Neutrophil (primary cell): ENCODE data around the gene TEX38.

Experiments used
- H3K27ac ChIP-seq: fragments of 200-600 bp; sonication (generic); 2 replicates; pipeline ENCODE4 v1.5.1; 2016; ENCODE audit warnings: mild to moderate bottlenecking, moderate library complexity
- H3K27me3 ChIP-seq: fragments of 200-600 bp; sonication (generic); 2 replicates; pipeline ENCODE4 v1.6.0; 2016; ENCODE audit warnings: mild to moderate bottlenecking
- H3K36me3 ChIP-seq: fragments of 200-600 bp; sonication (generic); 2 replicates; pipeline ENCODE4 v1.5.1; 2017
- H3K4me1 ChIP-seq, 2 experiments: fragments of 200-600 bp in 1 of 2; sonication (generic) in 1 of 2; 1 replicate in 1 of 2; 2 replicates in 1 of 2; pipeline versions ENCODE4 v1.5.1 to v1.6.1; 2013 to 2016; ENCODE audit warnings: low read depth in 1 of 2, low read length in 1 of 2, mild to moderate bottlenecking in 1 of 2, moderate library complexity in 1 of 2; ENCODE audit not compliant: control insufficient read depth in 1 of 2, insufficient read depth in 1 of 2
- H3K4me3 ChIP-seq, 2 experiments: fragments of 200-600 bp in 1 of 2; sonication (generic) in 1 of 2; 1 replicate in 1 of 2; 2 replicates in 1 of 2; pipeline ENCODE4 v1.5.1; 2013 to 2016; ENCODE audit warnings: low read depth in 1 of 2, low read length in 1 of 2, mild to moderate bottlenecking in 1 of 2, moderate library complexity in 1 of 2
- H3K9me3 ChIP-seq: fragments of 200-600 bp; sonication (generic); 2 replicates; pipeline ENCODE4 v1.5.1; 2016
- TF ChIP-seq, protein P1 (sequence below): fragments of 200-600 bp; sonication (generic); IDR thresholded peaks from 2 replicates; pipeline ENCODE4 v1.5.1; 2016; ENCODE audit warnings: antibody characterized with exemption

Gene TEX38

DNA sequence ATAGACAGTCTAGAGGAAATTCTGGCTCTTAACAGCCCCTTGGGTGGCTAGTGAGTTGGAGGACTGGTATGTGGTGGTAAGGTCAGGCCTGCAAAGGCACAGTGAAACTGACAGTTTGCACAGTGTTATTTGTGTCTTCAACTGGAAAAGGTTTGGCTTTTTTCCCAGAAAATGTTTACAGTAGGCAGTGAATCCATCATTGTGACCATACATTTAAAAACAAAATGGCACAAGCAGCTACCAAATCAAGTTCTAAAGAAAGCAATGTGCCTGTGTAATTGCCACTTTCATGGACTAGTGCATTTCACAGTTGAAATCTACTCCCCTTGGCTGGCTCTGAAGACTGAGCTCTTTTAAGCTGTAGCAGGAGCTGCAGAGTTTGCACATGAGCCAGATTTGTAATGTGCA, 28.3 kb upstream of the TEX38 start:
- H3K27ac ChIP-seq, result no peak overlapping the region
- H3K27me3 ChIP-seq, result no peaks in the 10 kb centered on the region
- peaks cover 22% of the 10 kb centered on the region for H3K36me3 ChIP-seq
- no peaks in the 10 kb centered on the region for H3K4me1 ChIP-seq
- TF ChIP-seq, protein P1, sequence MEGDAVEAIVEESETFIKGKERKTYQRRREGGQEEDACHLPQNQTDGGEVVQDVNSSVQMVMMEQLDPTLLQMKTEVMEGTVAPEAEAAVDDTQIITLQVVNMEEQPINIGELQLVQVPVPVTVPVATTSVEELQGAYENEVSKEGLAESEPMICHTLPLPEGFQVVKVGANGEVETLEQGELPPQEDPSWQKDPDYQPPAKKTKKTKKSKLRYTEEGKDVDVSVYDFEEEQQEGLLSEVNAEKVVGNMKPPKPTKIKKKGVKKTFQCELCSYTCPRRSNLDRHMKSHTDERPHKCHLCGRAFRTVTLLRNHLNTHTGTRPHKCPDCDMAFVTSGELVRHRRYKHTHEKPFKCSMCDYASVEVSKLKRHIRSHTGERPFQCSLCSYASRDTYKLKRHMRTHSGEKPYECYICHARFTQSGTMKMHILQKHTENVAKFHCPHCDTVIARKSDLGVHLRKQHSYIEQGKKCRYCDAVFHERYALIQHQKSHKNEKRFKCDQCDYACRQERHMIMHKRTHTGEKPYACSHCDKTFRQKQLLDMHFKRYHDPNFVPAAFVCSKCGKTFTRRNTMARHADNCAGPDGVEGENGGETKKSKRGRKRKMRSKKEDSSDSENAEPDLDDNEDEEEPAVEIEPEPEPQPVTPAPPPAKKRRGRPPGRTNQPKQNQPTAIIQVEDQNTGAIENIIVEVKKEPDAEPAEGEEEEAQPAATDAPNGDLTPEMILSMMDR, result no peak
- H3K9me3 ChIP-seq, result no peaks in the 10 kb centered on the region
- H3K4me3 ChIP-seq, result no peak overlapping the region

DNA sequence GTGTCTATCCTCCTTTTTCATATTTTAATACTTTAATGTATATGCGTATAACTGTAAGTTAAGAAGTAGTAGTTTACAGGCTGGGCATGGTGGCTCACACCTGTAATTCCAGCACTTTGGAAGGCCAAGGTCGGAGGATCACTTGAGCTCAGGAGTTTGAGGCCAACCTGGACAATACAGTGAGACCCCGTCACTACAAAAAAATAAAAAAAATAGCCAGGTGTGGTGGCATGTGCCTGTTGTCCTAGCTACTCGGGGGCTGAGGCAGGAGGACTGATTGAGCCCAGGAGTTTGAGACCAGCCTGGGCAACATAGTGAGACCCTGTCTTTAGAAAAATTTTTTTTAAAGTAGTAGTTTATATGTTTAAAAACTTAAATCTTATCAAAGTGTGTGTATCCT, 25.8 kb upstream of the TEX38 start:
- H3K36me3 ChIP-seq, result peaks cover 22% of the 10 kb centered on the region
- H3K4me3 ChIP-seq, result no peak overlapping the region
- no peaks in the 10 kb centered on the region for H3K4me1 ChIP-seq
- H3K27ac ChIP-seq, result no peak overlapping the region
- H3K9me3 ChIP-seq, result no peaks in the 10 kb centered on the region
- no peaks in the 10 kb centered on the region for H3K27me3 ChIP-seq
- TF ChIP-seq, protein P1, result no peak

DNA sequence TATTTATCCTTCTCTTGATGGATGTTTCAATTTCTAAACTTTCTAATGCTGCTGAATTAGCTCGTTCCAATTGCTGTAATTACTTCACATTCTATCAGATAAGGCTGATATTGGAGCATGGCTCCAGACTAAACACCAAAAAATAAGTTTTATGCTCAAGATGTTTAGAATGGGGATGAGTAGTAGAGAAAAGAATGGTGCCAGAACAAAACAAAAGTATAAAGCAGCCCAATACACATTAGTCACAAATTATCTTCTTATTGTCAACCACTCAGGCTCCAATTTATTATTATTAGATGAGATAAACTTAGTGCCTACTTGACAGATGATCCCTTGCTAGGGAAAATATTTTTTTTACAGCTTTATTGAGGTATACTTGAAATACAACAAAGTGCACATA, 25.3 kb upstream of the TEX38 start:
- no peaks in the 10 kb centered on the region for H3K9me3 ChIP-seq
- TF ChIP-seq, protein P1, result no peak
- H3K27ac ChIP-seq, result no peak overlapping the region
- peaks cover 22% of the 10 kb centered on the region for H3K36me3 ChIP-seq
- H3K4me3 ChIP-seq, result no peak overlapping the region
- H3K27me3 ChIP-seq, result no peaks in the 10 kb centered on the region
- H3K4me1 ChIP-seq, result no peaks in the 10 kb centered on the region

DNA sequence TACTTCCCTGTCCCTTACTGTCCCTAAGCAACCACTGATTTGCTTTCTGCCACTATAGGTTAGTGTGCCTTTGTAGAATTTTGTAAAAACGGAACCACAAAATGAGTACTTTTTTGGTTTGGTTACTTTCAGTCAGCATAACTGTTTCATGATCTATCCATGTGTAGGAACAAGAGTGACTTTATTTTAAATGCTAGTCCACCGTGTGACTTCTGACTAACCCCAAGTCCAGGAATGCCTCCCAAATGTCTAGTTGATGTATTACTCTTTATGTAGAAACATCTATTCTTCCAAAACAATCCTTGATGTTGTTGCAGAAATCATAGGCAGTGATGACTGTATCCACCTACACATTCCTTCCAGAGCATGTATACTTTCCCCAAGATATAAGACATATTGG, 24.8 kb upstream of the TEX38 start:
- no peaks in the 10 kb centered on the region for H3K4me1 ChIP-seq
- H3K27me3 ChIP-seq, result no peaks in the 10 kb centered on the region
- peaks cover 22% of the 10 kb centered on the region for H3K36me3 ChIP-seq
- no peak overlapping the region for H3K27ac ChIP-seq
- H3K9me3 ChIP-seq, result no peaks in the 10 kb centered on the region
- no peak overlapping the region for H3K4me3 ChIP-seq
- TF ChIP-seq, protein P1, result no peak

DNA sequence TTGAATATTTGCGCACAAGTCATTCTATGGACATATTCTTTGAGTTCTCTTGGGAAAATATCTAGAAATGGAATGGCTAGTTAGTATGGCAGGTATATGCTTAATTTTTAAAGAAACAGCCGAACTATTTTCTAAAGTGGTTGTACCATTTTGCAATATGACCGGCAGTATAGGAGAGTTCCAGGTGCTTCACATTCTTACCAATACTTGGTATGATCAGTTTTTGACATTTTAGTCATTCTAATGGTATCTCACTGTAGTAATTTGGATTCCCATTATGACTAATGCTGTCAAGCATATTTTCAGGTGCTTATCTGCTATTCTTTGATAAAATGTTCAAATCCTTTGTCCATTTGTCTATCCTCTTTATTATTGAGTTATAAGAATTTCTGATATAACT, 24.0 kb upstream of the TEX38 start:
- H3K27ac ChIP-seq, result no peak overlapping the region
- no peak overlapping the region for H3K4me3 ChIP-seq
- H3K27me3 ChIP-seq, result no peaks in the 10 kb centered on the region
- TF ChIP-seq, protein P1, result no peak
- H3K4me1 ChIP-seq, result no peaks in the 10 kb centered on the region
- H3K36me3 ChIP-seq, result peaks cover 23% of the 10 kb centered on the region
- no peaks in the 10 kb centered on the region for H3K9me3 ChIP-seq

DNA sequence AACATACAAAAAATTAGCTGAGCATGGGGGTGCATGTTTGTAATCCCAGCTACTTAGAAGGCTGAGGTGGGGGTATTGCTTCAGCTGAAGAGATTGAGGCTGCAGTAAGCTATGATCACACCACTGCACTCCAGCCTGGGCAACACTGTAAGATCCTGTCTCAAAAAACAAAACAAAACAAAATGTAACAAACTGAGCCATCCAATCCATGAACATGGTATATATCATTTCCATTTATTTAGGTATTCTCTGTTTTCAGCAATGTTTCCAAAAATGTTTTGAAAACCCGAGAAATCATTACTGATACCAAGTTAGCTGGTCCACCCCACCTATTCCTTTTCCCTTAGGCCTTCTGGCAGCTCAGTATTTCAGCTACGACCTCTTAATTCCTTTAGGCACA, 21.9 kb upstream of the TEX38 start:
- Histone ChIP-seq H3K36me3 (peaks cover 13% of the 10 kb centered on the region), H3K4me3 (no peak overlapping the region), H3K27me3 (no peaks in the 10 kb centered on the region), H3K4me1 (no peaks in the 10 kb centered on the region), H3K27ac (no peak overlapping the region), H3K9me3 (no peaks in the 10 kb centered on the region)
- TF ChIP-seq, protein P1, result no peak
